ENCODE data around the gene HCLS1. TPM values are rescaled to one million over a fixed set of nuclear protein-coding genes. Genes with fewer than 3 reads are reported as not detected.
A peak's percentile ranks its signal among the peaks of the same experiment; 100 is the strongest.

HCLS1 gene
- total RNA-seq, 1 experiment from 2014 or later: not detected

- DNase-seq (ENCODE audit: low spot score): no peak
- in situ Hi-C loops (cut with HindIII; ENCODE audit: low sequenced_read_pairs): no loop called here
Observed at GRCh38 chr3:121661376-121661775, 673 bp upstream of the HCLS1 start.

- in situ Hi-C loops (cut with HindIII; ENCODE audit: low sequenced_read_pairs): no loop called here
- DNase-seq (ENCODE audit: low spot score): no peak
Observed at GRCh38 chr3:121659586-121659985, 1.1 kb downstream of the HCLS1 start.

GRCh38 chr3:121658716-121659435 is 1.8 kb downstream of the HCLS1 start:
- in situ Hi-C loops (cut with HindIII; ENCODE audit: low sequenced_read_pairs): no loop called here
- DNase-seq (ENCODE audit: low spot score): no peak

DNA sequence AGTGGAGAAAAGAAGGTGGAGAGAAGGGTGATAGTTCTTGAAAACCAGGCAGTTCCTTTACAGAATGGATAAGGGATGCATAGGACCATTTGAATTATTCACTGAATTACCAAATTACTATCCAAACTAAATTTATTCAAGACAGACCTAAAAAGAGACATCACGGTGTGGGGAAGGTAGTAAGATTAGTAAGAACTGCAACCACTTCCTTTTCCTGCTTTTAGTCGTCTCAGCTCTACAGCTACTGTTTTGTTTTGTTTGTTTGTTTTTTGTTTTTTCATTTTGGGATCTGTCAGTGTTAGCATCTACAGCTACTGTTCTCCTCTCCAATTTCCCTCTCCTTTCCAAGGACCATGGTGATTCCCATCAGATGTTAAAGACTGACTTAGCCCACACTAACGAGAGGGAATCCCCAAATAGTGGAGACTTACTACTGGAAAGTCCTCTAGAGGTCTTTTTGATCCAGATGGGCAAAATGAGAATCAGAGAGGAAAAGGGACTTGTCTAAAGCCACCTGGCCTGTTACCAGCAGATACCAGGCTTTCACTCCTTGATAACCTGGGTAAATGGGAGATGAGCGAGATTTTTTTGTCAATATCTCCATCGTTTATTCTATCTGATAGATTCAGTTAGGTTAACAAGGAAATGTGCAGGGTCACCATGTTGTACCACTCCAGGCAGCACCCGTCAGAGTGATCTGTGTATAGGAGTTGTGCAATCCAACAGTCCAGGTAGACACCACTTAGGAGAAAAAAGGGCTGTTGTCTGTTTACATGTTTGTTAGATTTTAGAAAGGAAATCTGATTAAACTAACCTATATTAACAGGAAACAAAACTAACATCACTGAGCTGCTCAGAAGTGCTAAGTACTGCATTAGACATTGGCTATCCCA is 6.0 kb downstream of the HCLS1 start:
- DNase-seq (ENCODE audit: low spot score): no peak
- in situ Hi-C loops (cut with HindIII; ENCODE audit: low sequenced_read_pairs): no loop called here

- in situ Hi-C loops (cut with HindIII; ENCODE audit: low sequenced_read_pairs): no loop called here
Observed at GRCh38 chr3:121651684-121652083, 9.0 kb downstream of the HCLS1 start.

GRCh38 chr3:121649645-121650044 is 11.1 kb downstream of the HCLS1 start:
- DNase-seq (ENCODE audit: low spot score): no peak
- in situ Hi-C loops (cut with HindIII; ENCODE audit: low sequenced_read_pairs): no loop called here

More at GRCh38 chr3:121651684-121652083, 9.0 kb downstream of the HCLS1 start:
- no peak for DNase-seq (ENCODE audit: low spot score)

GRCh38 chr3:121648219-121648958 is 12.3 kb downstream of the HCLS1 start:
- in situ Hi-C loops (cut with HindIII; ENCODE audit: low sequenced_read_pairs): no loop called here
- peak; percentile 23 for DNase-seq (ENCODE audit: low spot score)

GRCh38 chr3:121645054-121645453 is 15.6 kb downstream of the HCLS1 start:
- DNase-seq (ENCODE audit: low spot score): no peak
- in situ Hi-C loops (cut with HindIII; ENCODE audit: low sequenced_read_pairs): no loop called here

- in situ Hi-C loops (cut with HindIII; ENCODE audit: low sequenced_read_pairs): no loop called here
- no peak for DNase-seq (ENCODE audit: low spot score)
Observed at GRCh38 chr3:121642601-121643314, 17.9 kb downstream of the HCLS1 start.

DNA sequence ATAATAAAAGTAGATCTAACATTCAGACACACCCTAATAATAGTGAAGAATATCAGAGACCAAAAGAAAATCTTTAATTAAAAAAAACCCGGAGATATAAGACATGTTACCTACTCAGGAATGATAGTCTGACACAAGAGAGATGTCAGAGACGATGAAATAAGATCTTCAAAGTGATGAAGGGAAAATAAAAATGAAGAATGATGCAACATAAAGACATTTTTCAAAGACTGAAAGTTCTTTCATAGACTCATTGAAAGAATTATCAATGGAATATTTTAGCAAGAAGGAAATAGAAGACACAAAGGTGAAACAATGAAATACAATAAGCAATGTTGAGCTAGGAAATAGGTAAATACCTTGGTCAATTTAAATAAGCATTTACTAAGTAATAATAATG is 19.6 kb downstream of the HCLS1 start:
- DNase-seq (ENCODE audit: low spot score): no peak
- in situ Hi-C loops (cut with HindIII; ENCODE audit: low sequenced_read_pairs): no loop called here

- in situ Hi-C loops (cut with HindIII; ENCODE audit: low sequenced_read_pairs): no loop called here
- DNase-seq (ENCODE audit: low spot score): no peak
Observed at GRCh38 chr3:121637922-121638321, 22.8 kb downstream of the HCLS1 start.

DNA sequence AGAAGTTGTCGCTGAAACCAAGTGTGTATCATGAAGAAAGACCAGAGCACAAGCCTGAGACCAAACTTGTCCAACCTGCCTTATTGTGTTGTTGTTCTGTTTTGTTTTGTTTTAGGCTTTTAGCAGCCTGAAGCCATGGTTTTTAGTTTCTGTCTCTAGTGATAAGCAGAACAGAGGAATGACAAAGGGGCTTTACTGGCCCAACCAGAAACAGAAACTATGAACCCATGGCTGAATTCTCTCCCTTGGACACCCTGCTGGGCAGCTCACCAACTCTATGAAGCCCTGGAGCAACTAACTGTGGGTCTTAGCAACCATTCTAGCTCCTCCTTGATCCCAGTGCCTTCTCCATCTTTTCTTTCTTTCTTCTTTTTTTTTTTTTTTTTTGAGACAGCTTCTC is 30.3 kb downstream of the HCLS1 start:
- no peak for DNase-seq (ENCODE audit: low spot score)

DNA sequence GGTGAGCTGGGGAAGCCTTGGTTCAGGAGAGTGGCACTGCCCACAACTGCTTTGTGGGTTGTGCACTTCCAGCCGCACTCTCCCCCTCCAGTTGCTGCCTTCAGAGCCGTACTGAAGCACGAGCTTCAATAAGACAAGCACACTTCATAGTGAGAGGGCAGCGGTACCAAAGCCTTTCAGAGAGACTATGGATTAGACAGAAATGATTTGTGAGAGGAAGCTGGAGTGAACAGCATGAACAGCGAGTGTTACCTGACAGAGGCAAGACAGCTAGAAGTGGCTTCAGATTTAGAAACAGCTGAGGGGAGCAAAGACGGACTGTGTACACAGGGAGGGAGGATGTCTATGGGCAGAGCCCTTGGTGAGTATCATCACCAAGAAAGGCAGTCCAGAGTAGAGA is 31.1 kb downstream of the HCLS1 start:
- in situ Hi-C loops (cut with HindIII; ENCODE audit: low sequenced_read_pairs): no loop called here

More for the DNA sequence above, 30.3 kb downstream of the HCLS1 start:
- in situ Hi-C loops (cut with HindIII; ENCODE audit: low sequenced_read_pairs): no loop called here

DNA sequence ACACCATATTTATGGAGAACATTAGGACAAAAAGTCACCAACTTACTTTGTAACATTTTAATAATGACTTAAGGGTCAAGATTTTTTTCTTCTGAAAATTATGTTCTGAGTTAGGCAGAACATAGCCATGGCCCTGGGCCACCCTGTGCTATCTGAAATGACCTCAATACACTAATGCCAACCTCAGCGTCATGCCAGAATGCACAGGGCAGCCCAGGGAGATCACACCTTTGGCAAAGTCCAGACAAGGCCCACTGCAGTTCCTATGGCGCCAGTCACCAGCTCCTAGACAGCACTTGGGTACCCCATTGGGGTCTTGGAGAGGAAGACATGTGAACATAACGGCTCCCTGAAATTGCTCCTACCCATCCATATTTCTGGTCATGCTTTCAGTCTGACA is 33.1 kb downstream of the HCLS1 start:
- in situ Hi-C loops (cut with HindIII; ENCODE audit: low sequenced_read_pairs): no loop called here

More for the DNA sequence above, 31.1 kb downstream of the HCLS1 start:
- no peak for DNase-seq (ENCODE audit: low spot score)

DNA sequence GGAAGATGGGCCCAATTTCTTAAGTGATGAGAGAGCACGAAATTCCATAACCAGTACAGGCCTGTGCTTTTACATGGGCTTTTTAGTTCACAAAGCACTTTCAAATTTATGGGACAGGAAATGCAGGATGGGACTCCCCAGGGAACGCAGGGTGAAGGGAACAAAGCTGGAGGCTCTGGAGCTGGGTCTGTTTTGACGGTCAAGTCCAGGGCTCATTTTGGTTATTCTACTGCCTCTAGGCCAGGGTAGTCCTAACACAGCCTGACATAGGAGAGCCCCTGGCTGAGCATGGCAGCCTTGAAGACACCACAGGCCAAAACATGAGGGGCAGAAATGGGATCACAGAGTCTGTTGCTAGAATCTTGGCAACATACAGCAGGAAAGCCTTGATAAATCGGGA is 33.5 kb downstream of the HCLS1 start:
- no peak for DNase-seq (ENCODE audit: low spot score)
- in situ Hi-C loops (cut with HindIII; ENCODE audit: low sequenced_read_pairs): no loop called here

More for the DNA sequence above, 33.1 kb downstream of the HCLS1 start:
- DNase-seq (ENCODE audit: low spot score): no peak

GRCh38 chr3:121626495-121626894 is 34.2 kb downstream of the HCLS1 start:
- DNase-seq (ENCODE audit: low spot score): no peak
- in situ Hi-C loops (cut with HindIII; ENCODE audit: low sequenced_read_pairs): no loop called here

- no peak for DNase-seq (ENCODE audit: low spot score)
- in situ Hi-C loops (cut with HindIII; ENCODE audit: low sequenced_read_pairs): no loop called here
Observed at GRCh38 chr3:121624147-121624899, 36.4 kb downstream of the HCLS1 start.

DNA sequence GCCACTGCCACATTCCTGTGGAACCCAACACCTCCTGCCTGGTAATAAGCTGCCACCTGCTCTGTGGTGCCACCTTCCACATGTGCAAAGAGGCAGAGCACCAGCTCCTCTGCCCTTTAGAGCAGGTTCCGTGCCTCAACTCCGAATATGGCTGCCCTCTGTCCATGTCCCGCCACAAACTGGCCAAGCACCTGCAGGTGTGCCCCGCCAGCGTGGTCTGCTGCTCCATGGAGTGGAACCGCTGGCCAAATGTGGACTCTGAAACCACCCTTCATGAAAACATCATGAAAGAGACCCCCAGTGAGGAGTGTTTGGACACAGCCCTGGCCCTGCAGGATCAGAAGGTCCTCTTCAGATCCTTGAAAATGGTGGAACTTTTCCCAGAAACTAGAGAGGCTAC is 39.2 kb downstream of the HCLS1 start:
- DNase-seq (ENCODE audit: low spot score): no peak
- in situ Hi-C loops (cut with HindIII; ENCODE audit: low sequenced_read_pairs): no loop called here
